OCI-LY1 (cell line): Measurements from ENCODE around the gene MECR.

ENCODE experiments used
- CTCF ChIP-seq: fragments of 200-600 bp; sonication (generic), shearing (Covaris generic); IDR thresholded peaks from 2 replicates; pipeline ENCODE4 v1.5.1; 2017; ENCODE audit warnings: mild to moderate bottlenecking, antibody characterized with exemption, low read length, moderate library complexity, mixed read lengths
- EZH2 ChIP-seq: fragments of 200-600 bp; sonication (generic), shearing (Covaris generic); IDR thresholded peaks from 2 replicates; pipeline ENCODE4 v1.8.0; 2017; ENCODE audit warnings: borderline replicate concordance, mixed run types, mild to moderate bottlenecking, antibody characterized with exemption, low read length, moderate library complexity, mixed read lengths

GRCh38 chr1:29142714-29143113, 88.0 kb downstream of the MECR start:
- TF ChIP-seq CTCF: no peak
- no peak for TF ChIP-seq EZH2
